Superior temporal gyrus (tissue), 1 donor: ENCODE data around the gene SFRP2.
A peak's percentile ranks its signal among the peaks of the same experiment; 100 is the strongest.

Experiments used
- DNase-seq: peaks from one replicate; pipeline ENCODE4 v3.0.0-alpha.2; 2016; ENCODE audit errors: extremely low spot score

Gene SFRP2

GRCh38 chr4:153798420-153798819 lies 9.5 kb upstream of the SFRP2 start:
- no peak for DNase-seq

GRCh38 chr4:153794006-153794405 lies 5.1 kb upstream of the SFRP2 start:
- no peak for DNase-seq

GRCh38 chr4:153792618-153793247 lies 3.9 kb upstream of the SFRP2 start:
- DNase-seq = no peak

- DNase-seq = peak; percentile 55
Observed at GRCh38 chr4:153791746-153792617, 3.1 kb upstream of the SFRP2 start.

- DNase-seq = no peak
Observed at GRCh38 chr4:153790962-153791551, 2.2 kb upstream of the SFRP2 start.

- no peak for DNase-seq
Observed at GRCh38 chr4:153790500-153790865, 1.6 kb upstream of the SFRP2 start.

GRCh38 chr4:153789741-153790499 lies 1.0 kb upstream of the SFRP2 start:
- DNase-seq = no peak

- DNase-seq = no peak
Observed at GRCh38 chr4:153788051-153788412, 851 bp downstream of the SFRP2 start.

GRCh38 chr4:153787575-153787974 lies 1.3 kb downstream of the SFRP2 start:
- no peak for DNase-seq

GRCh38 chr4:153787061-153787560 lies 1.8 kb downstream of the SFRP2 start:
- no peak for DNase-seq

- DNase-seq = peak; percentile 64
Observed at GRCh38 chr4:153785910-153786721, 2.8 kb downstream of the SFRP2 start.

- no peak for DNase-seq
Observed at GRCh38 chr4:153784166-153784699, 4.7 kb downstream of the SFRP2 start.

- no peak for DNase-seq
Observed at GRCh38 chr4:153782581-153782980, 6.3 kb downstream of the SFRP2 start.

- no peak for DNase-seq
Observed at GRCh38 chr4:153781717-153782416, 7.0 kb downstream of the SFRP2 start.

GRCh38 chr4:153781280-153781679 lies 7.6 kb downstream of the SFRP2 start:
- DNase-seq = no peak

GRCh38 chr4:153780876-153781275 lies 8.0 kb downstream of the SFRP2 start:
- DNase-seq = no peak

- DNase-seq = no peak
Observed at GRCh38 chr4:153780221-153780620, 8.7 kb downstream of the SFRP2 start.

GRCh38 chr4:153778383-153778782 lies 10.5 kb downstream of the SFRP2 start:
- DNase-seq = no peak

GRCh38 chr4:153777421-153777820 lies 11.5 kb downstream of the SFRP2 start:
- no peak for DNase-seq

GRCh38 chr4:153776601-153777000 lies 12.3 kb downstream of the SFRP2 start:
- DNase-seq = no peak
